Testis (tissue), 2 donors: ENCODE data around the gene GAK.

Experiments
- CTCF ChIP-seq, 3 experiments: fragments of 450-650 bp in 2 of 3; fragments of 200-600 bp in 1 of 3; sonication (generic) in 1 of 3; IDR thresholded peaks; one replicate each; pipeline ENCODE4 v1.5.1; 2016 to 2019; ENCODE audit warnings: antibody characterized with exemption in 3 of 3, mild to moderate bottlenecking in 2 of 3, moderate library complexity in 1 of 3
- POLR2A ChIP-seq: fragments of 450-650 bp; IDR thresholded peaks from one replicate; pipeline ENCODE4 v1.6.1; 2017; ENCODE audit warnings: antibody characterized with exemption, mild to moderate bottlenecking, moderate library complexity

- no peak for TF ChIP-seq POLR2A
- TF ChIP-seq CTCF (IDR thresholded peaks at IDR 0.05), result no peak
Measured at GRCh38 chr4:955161-955921, 23.2 kb upstream of the GAK start.
